SK-N-SH (cell line): Measurements from ENCODE around the gene SRSF12. TPM values are rescaled to one million over a fixed set of nuclear protein-coding genes. Genes with fewer than 3 reads are reported as not detected.

ENCODE experiments used
- CTCF ChIA-PET: fragments of 300-600, 350-600 bp; formaldehyde crosslinking; extraction: SDS; loops from one replicate; lab custom pipeline; 2021; lab: Yijun Ruan, JAX
- POLR2A ChIA-PET: fragments of 350-600 bp; sonication (Branson Sonifier 250); formaldehyde crosslinking; extraction: SDS; loops from one replicate; lab custom pipeline; 2020; ENCODE audit warnings: antibody characterized with exemption, inconsistent platforms; lab: Yijun Ruan, JAX
- DNase-seq: peaks from one replicate; pipeline ENCODE4 v3.0.0; 2012
- H2AFZ ChIP-seq: fragments of 200-600 bp; sonication (generic); 2 replicates; pipeline ENCODE4 v1.8.1; 2016; ENCODE audit warnings: antibody characterized with exemption, mild to moderate bottlenecking, low read depth
- H3F3A ChIP-seq: fragments of 200-600 bp; sonication (generic); replicated peaks from 2 replicates; pipeline ENCODE3; 2016; ENCODE audit warnings: antibody characterized with exemption, mild to moderate bottlenecking; ENCODE audit not compliant: insufficient read depth
- H3K27ac ChIP-seq, 2 experiments: fragments of 200-500 bp in 1 of 2; fragments of 200-600 bp in 1 of 2; sonication (Bioruptor generic) in 1 of 2; sonication (generic), shearing (Covaris generic) in 1 of 2; 2 replicates each; pipeline versions ENCODE4 v1.5.1 to v1.6.1; 2014 to 2016; ENCODE audit warnings: low read depth in 2 of 2, inconsistent platforms in 1 of 2, low read length in 1 of 2, mild to moderate bottlenecking in 1 of 2, mixed read lengths in 1 of 2
- H3K27me3 ChIP-seq: fragments of 200-600 bp; sonication (generic), shearing (Covaris generic); 2 replicates; pipeline ENCODE4 v1.6.1; 2016; ENCODE audit warnings: mixed run types; ENCODE audit not compliant: insufficient read depth
- H3K36me3 ChIP-seq, 2 experiments: fragments of 200-500 bp in 1 of 2; fragments of 200-600 bp in 1 of 2; sonication (Bioruptor generic) in 1 of 2; sonication (generic) in 1 of 2; replicated peaks in 1 of 2; 2 replicates each; pipeline versions ENCODE3 to v1.5.1; 2014 to 2016; ENCODE audit warnings: low read length in 1 of 2, mild to moderate bottlenecking in 1 of 2; ENCODE audit not compliant: insufficient read depth in 2 of 2, control insufficient read depth in 1 of 2
- H3K4me1 ChIP-seq, 2 experiments: fragments of 200-500 bp in 1 of 2; fragments of 200-600 bp in 1 of 2; sonication (Bioruptor generic) in 1 of 2; sonication (generic), shearing (Covaris generic) in 1 of 2; 2 replicates each; pipeline versions ENCODE4 v1.5.1 to v1.6.1; 2014 to 2016; ENCODE audit warnings: low read depth in 1 of 2, low read length in 1 of 2, mixed run types in 1 of 2; ENCODE audit not compliant: insufficient read depth in 2 of 2, control insufficient read depth in 1 of 2
- H3K4me2 ChIP-seq: fragments of 200-600 bp; sonication (generic), shearing (Covaris generic); 2 replicates; pipeline ENCODE4 v1.6.1; 2017; ENCODE audit warnings: mixed run types
- H3K4me3 ChIP-seq, 2 experiments: fragments of 200-500 bp in 1 of 2; fragments of 200-600 bp in 1 of 2; sonication (Bioruptor generic) in 1 of 2; sonication (generic), shearing (Covaris generic) in 1 of 2; 2 replicates each; pipeline versions ENCODE4 v1.5.1 to v1.8.1; 2014 to 2016; ENCODE audit warnings: low read depth in 2 of 2, inconsistent platforms in 1 of 2, low read length in 1 of 2, mild to moderate bottlenecking in 1 of 2, mixed read lengths in 1 of 2, moderate library complexity in 1 of 2
- H3K79me2 ChIP-seq: fragments of 200-600 bp; sonication (generic); 2 replicates; pipeline ENCODE4 v1.8.1; 2017; ENCODE audit warnings: mild to moderate bottlenecking; ENCODE audit not compliant: insufficient read depth
- H3K9ac ChIP-seq: fragments of 200-600 bp; sonication (generic); 2 replicates; pipeline ENCODE4 v1.6.1; 2017; ENCODE audit warnings: mixed run types
- H3K9me2 ChIP-seq: fragments of 200-600 bp; sonication (generic); 2 replicates; pipeline ENCODE4 v1.6.1; 2017; ENCODE audit warnings: mixed run types
- H3K9me3 ChIP-seq: fragments of 200-600 bp; sonication (generic); 2 replicates; pipeline ENCODE4 v1.6.1; 2017; ENCODE audit warnings: mixed run types, mild to moderate bottlenecking, moderate library complexity
- H4K20me1 ChIP-seq: fragments of 200-600 bp; sonication (generic); 2 replicates; pipeline ENCODE4 v1.6.1; 2017; ENCODE audit warnings: mild to moderate bottlenecking, mixed run types; ENCODE audit not compliant: insufficient read depth
- CHD2 ChIP-seq: fragments of 150-350 bp; IDR thresholded peaks from 2 replicates; pipeline ENCODE4 v1.6.1; 2018; ENCODE audit warnings: low read length; ENCODE audit not compliant: partially characterized antibody
- ELF1 ChIP-seq: IDR thresholded peaks from 2 replicates; pipeline ENCODE4 v1.4.0; 2012
- EP300 ChIP-seq, 2 experiments: IDR thresholded peaks; 2 replicates each; pipeline versions ENCODE4 v1.4.0 to v1.6.1; 2012; ENCODE audit warnings: borderline replicate concordance in 1 of 2, low read depth in 1 of 2, low read length in 1 of 2
- EZH2phosphoT487 ChIP-seq: fragments of 200-600 bp; sonication (generic); IDR thresholded peaks from 2 replicates; pipeline ENCODE4 v1.6.1; 2017; ENCODE audit warnings: low read depth, mixed run types, mild to moderate bottlenecking, antibody characterized with exemption, moderate library complexity, borderline replicate concordance
- FOXM1 ChIP-seq: IDR thresholded peaks from 2 replicates; pipeline ENCODE4 v1.4.0; 2012; ENCODE audit warnings: low read depth, mild to moderate bottlenecking
- GABPA ChIP-seq: IDR thresholded peaks from 2 replicates; pipeline ENCODE4 v1.4.0; 2012; ENCODE audit warnings: low read depth, mild to moderate bottlenecking
- JUND ChIP-seq: IDR thresholded peaks from 2 replicates; pipeline ENCODE4 v1.4.0; 2012
- MXI1 ChIP-seq: IDR thresholded peaks from 2 replicates; pipeline ENCODE4 v1.6.1; 2012; ENCODE audit warnings: mild to moderate bottlenecking, low read depth, low read length, improper control_type of control experiment
- NRF1 ChIP-seq: IDR thresholded peaks from 2 replicates; pipeline ENCODE4 v1.6.1; 2012; ENCODE audit warnings: low read depth, mild to moderate bottlenecking, low read length
- POLR2AphosphoS5 ChIP-seq: IDR thresholded peaks from 2 replicates; pipeline ENCODE4 v1.6.1; 2012; ENCODE audit warnings: low read depth, low read length
- RCOR1 ChIP-seq: fragments of 150-350 bp; IDR thresholded peaks from 2 replicates; pipeline ENCODE4 v1.6.1; 2017; ENCODE audit warnings: antibody characterized with exemption, low read length
- RFX5 ChIP-seq: IDR thresholded peaks from 2 replicates; pipeline ENCODE4 v1.6.1; 2012; ENCODE audit warnings: mild to moderate bottlenecking, improper control_type of control experiment, low read length
- RXRA ChIP-seq: IDR thresholded peaks from 2 replicates; pipeline ENCODE4 v1.4.0; 2012; ENCODE audit warnings: low read depth, mild to moderate bottlenecking, borderline replicate concordance
- SIN3A ChIP-seq: IDR thresholded peaks from 2 replicates; pipeline ENCODE4 v1.6.1; 2012; ENCODE audit warnings: low read depth, mild to moderate bottlenecking, low read length, moderate library complexity, borderline replicate concordance
- SMC3 ChIP-seq: IDR thresholded peaks from 2 replicates; pipeline ENCODE4 v1.6.1; 2012; ENCODE audit warnings: low read depth, low read length, improper control_type of control experiment
- TAF1 ChIP-seq: IDR thresholded peaks from 2 replicates; pipeline ENCODE4 v1.6.1; 2012; ENCODE audit warnings: low read depth, mild to moderate bottlenecking, low read length, moderate library complexity, borderline replicate concordance
- TCF12 ChIP-seq: IDR thresholded peaks from 2 replicates; pipeline ENCODE4 v1.4.0; 2012
- TEAD4 ChIP-seq: IDR thresholded peaks from 2 replicates; pipeline ENCODE4 v1.4.0; 2012; ENCODE audit warnings: mild to moderate bottlenecking, borderline replicate concordance; ENCODE audit not compliant: insufficient read depth
- YY1 ChIP-seq: IDR thresholded peaks from 2 replicates; pipeline ENCODE4 v1.4.0; 2012; ENCODE audit warnings: low read depth, mild to moderate bottlenecking
- WGBS: methylation state at CpG from one replicate; pipeline ENCODE4 v1.1.6; 2017; ENCODE audit warnings: low lambda C conversion rate; 5-methylcytosine and 5-hydroxymethylcytosine counted together
- polyA plus RNA-seq, 3 experiments: library from polyadenylated mRNA; depleted of rRNA; stranded (reverse); fragments of >200 nt; gene quantifications; 2 replicates each; pipeline ENCODE4 v1.2.3, GENCODE V29; 2012
- TF ChIP-seq, protein P1 (sequence below): IDR thresholded peaks from 2 replicates; pipeline ENCODE4 v1.4.0; 2012; ENCODE audit warnings: low read depth, borderline replicate concordance
- TF ChIP-seq, protein P2 (sequence below): IDR thresholded peaks from 2 replicates; pipeline ENCODE4 v1.4.0; 2012; ENCODE audit warnings: low read depth, borderline replicate concordance
- TF ChIP-seq, protein P3 (sequence below): fragments of 200-600 bp; sonication (generic); IDR thresholded peaks from 2 replicates; pipeline ENCODE4 v1.6.1; 2017; ENCODE audit warnings: antibody characterized with exemption, mild to moderate bottlenecking, moderate library complexity
- TF ChIP-seq, protein P4 (sequence below): IDR thresholded peaks from 2 replicates; pipeline ENCODE4; 2012
- TF ChIP-seq, protein P5 (sequence below): fragments of 150-350 bp; IDR thresholded peaks from 2 replicates; pipeline ENCODE4 v1.6.1; 2017; ENCODE audit warnings: antibody characterized with exemption, low read length, low read depth, borderline replicate concordance

Gene SRSF12
- polyA plus RNA-seq, 1 of the 3 experiments (the other 2 are of a cell fraction) = 1.1 TPM

DNA sequence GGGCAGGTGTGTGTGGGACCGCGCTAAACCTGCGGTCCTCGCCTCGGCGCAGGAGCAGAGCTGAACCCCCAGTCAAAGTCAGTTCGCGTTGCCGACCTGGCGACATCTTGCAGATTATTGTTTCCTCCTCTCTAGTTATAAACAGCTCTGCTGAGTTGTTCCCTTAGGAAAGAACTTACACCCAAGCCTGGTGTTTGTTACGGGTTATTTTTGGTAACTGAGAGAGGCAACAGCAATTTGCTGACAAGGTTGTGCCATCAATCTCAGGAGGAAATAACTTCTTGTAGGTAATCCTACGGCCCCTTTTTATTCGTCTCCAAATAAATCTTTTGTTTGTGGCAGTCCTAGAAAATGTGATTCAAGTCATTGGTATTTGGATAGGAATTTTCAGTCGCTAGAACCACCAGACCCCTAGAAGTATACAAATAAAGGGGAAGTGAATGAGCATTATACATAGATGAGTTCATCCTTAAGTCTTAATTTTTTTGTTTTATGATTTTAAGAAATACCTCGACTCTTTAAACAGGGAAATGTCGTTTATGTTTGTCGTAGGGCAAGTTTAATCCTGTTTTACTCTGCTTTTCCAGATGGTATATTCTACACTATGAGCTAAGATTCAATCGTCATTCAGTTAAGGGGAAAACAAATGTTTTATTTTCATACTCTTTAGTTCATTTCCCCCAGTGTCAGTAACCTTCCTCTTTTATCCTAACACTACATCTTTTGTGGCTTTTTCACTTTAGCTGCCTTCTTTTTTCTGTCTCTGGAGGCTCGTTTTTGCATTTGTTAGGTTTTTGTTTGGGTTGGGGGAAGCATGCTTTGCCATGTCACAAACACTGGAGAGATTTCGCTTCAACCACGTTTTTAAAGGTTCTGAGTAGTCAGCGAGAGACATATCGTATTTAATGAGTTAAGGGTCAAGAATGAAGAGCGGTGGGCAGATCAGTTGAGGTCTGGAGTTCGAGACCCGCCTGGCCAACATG is 29.1 kb upstream of the SRSF12 start:
- peaks cover 13% of the 10 kb centered on the region for H3F3A ChIP-seq
- H3K4me3 ChIP-seq = peak overlapping the region; percentile 69 to 86
- peak overlapping the region; percentile 83 for H2AFZ ChIP-seq
- H3K79me2 ChIP-seq = peaks cover 16% of the 10 kb centered on the region
- H3K27me3 ChIP-seq = no peaks in the 10 kb centered on the region
- peaks cover 5 to 10% of the 10 kb centered on the region in 2 experiments for H3K36me3 ChIP-seq
- POLR2A ChIA-PET = interaction anchor here (0.5 to 2.3 kb wide), 3 partner anchors 60 to 184 kb away, joined by 3 to 8 read pairs (median 3); partner anchors contain the start of genes PNRC1 and RNGTT
- no peaks in the 10 kb centered on the region for H3K9me2 ChIP-seq
- DNase-seq = no peak
- no peaks in the 10 kb centered on the region for H3K9me3 ChIP-seq
- H3K9ac ChIP-seq = peak overlapping the region; percentile 87
- H3K4me1 ChIP-seq = peaks cover 0 to 5% of the 10 kb centered on the region in 2 experiments; a peak in 3 of 4 replicates
- peak overlapping the region; percentile 69 to 79 for H3K27ac ChIP-seq
- 42% methylated on average over 21 of the region's 26 CpGs for WGBS
- CTCF ChIA-PET = interaction anchor here (1.0 to 2.4 kb wide), 4 partner anchors 11 to 164 kb away, joined by 3 to 9 read pairs (median 6); no protein-coding TSS in a partner anchor
- H4K20me1 ChIP-seq = no peaks in the 10 kb centered on the region
- peak overlapping the region; percentile 99 for H3K4me2 ChIP-seq
- TF ChIP-seq, protein P1, sequence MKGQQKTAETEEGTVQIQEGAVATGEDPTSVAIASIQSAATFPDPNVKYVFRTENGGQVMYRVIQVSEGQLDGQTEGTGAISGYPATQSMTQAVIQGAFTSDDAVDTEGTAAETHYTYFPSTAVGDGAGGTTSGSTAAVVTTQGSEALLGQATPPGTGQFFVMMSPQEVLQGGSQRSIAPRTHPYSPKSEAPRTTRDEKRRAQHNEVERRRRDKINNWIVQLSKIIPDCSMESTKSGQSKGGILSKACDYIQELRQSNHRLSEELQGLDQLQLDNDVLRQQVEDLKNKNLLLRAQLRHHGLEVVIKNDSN = no peak
- TF ChIP-seq FOXM1 = no peak
- no peak for TF ChIP-seq MXI1
- no peak for TF ChIP-seq SMC3
- no peak for TF ChIP-seq JUND
- peak; percentile 15; the same call in 1 of the 2 replicates for TF ChIP-seq TCF12
- no peak for TF ChIP-seq EP300 (IDR thresholded peaks at IDR 0.05; ENCODE audit: borderline replicate concordance in 1 of 2, low read depth in 1 of 2, low read length in 1 of 2)
- no peak for TF ChIP-seq RCOR1
- TF ChIP-seq, protein P2, sequence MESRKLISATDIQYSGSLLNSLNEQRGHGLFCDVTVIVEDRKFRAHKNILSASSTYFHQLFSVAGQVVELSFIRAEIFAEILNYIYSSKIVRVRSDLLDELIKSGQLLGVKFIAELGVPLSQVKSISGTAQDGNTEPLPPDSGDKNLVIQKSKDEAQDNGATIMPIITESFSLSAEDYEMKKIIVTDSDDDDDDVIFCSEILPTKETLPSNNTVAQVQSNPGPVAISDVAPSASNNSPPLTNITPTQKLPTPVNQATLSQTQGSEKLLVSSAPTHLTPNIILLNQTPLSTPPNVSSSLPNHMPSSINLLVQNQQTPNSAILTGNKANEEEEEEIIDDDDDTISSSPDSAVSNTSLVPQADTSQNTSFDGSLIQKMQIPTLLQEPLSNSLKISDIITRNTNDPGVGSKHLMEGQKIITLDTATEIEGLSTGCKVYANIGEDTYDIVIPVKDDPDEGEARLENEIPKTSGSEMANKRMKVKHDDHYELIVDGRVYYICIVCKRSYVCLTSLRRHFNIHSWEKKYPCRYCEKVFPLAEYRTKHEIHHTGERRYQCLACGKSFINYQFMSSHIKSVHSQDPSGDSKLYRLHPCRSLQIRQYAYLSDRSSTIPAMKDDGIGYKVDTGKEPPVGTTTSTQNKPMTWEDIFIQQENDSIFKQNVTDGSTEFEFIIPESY = no peak
- TF ChIP-seq, protein P3, sequence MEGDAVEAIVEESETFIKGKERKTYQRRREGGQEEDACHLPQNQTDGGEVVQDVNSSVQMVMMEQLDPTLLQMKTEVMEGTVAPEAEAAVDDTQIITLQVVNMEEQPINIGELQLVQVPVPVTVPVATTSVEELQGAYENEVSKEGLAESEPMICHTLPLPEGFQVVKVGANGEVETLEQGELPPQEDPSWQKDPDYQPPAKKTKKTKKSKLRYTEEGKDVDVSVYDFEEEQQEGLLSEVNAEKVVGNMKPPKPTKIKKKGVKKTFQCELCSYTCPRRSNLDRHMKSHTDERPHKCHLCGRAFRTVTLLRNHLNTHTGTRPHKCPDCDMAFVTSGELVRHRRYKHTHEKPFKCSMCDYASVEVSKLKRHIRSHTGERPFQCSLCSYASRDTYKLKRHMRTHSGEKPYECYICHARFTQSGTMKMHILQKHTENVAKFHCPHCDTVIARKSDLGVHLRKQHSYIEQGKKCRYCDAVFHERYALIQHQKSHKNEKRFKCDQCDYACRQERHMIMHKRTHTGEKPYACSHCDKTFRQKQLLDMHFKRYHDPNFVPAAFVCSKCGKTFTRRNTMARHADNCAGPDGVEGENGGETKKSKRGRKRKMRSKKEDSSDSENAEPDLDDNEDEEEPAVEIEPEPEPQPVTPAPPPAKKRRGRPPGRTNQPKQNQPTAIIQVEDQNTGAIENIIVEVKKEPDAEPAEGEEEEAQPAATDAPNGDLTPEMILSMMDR = no peak
- TF ChIP-seq, protein P4, sequence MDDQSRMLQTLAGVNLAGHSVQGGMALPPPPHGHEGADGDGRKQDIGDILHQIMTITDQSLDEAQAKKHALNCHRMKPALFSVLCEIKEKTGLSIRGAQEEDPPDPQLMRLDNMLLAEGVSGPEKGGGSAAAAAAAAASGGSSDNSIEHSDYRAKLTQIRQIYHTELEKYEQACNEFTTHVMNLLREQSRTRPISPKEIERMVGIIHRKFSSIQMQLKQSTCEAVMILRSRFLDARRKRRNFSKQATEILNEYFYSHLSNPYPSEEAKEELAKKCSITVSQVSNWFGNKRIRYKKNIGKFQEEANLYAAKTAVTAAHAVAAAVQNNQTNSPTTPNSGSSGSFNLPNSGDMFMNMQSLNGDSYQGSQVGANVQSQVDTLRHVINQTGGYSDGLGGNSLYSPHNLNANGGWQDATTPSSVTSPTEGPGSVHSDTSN = peak; percentile 28; the same call in 1 of the 2 replicates
- no peak for TF ChIP-seq TEAD4
- no peak for TF ChIP-seq YY1
- TF ChIP-seq RXRA = no peak
- no peak for TF ChIP-seq GABPA
- TF ChIP-seq ELF1 = no peak
- TF ChIP-seq CHD2 = no peak
- no peak for TF ChIP-seq NRF1
- TF ChIP-seq, protein P5, sequence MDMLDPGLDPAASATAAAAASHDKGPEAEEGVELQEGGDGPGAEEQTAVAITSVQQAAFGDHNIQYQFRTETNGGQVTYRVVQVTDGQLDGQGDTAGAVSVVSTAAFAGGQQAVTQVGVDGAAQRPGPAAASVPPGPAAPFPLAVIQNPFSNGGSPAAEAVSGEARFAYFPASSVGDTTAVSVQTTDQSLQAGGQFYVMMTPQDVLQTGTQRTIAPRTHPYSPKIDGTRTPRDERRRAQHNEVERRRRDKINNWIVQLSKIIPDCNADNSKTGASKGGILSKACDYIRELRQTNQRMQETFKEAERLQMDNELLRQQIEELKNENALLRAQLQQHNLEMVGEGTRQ = no peak
- TF ChIP-seq TAF1 = peak; percentile 31
- no peak for TF ChIP-seq RFX5
- TF ChIP-seq POLR2AphosphoS5 = no peak
- TF ChIP-seq SIN3A = no peak
- TF ChIP-seq EZH2phosphoT487 = no peak
